Chondrocyte (in vitro differentiated cells): ENCODE measurements around the gene BTBD3. TPM values are rescaled to one million over a fixed set of nuclear protein-coding genes. Genes with fewer than 3 reads are reported as not detected.

Source experiments
- DNase-seq: peaks from one replicate; pipeline ENCODE4 v3.0.0; 2021; ENCODE audit warnings: mixed read lengths, low spot score
- H3K27ac Mint-ChIP-seq: one replicate; pipeline ENCODE4 v1.8.0; 2021; ENCODE audit warnings: mild to moderate bottlenecking, moderate library complexity, mixed read lengths; ENCODE audit not compliant: unreplicated experiment
- H3K27me3 Mint-ChIP-seq: 2 replicates; pipeline ENCODE4 v1.8.0; 2021; ENCODE audit warnings: low read depth, mixed read lengths
- H3K36me3 Mint-ChIP-seq: 2 replicates; pipeline ENCODE4 v1.8.0; 2021; ENCODE audit warnings: low read depth, mixed read lengths
- H3K4me1 Mint-ChIP-seq: 2 replicates; pipeline ENCODE4 v1.8.0; 2021; ENCODE audit warnings: low read depth, mild to moderate bottlenecking, mixed read lengths
- H3K4me3 Mint-ChIP-seq: one replicate; pipeline ENCODE4 v1.8.0; 2021; ENCODE audit warnings: mild to moderate bottlenecking, moderate library complexity, mixed read lengths; ENCODE audit not compliant: unreplicated experiment
- H3K9me3 Mint-ChIP-seq: 2 replicates; pipeline ENCODE4 v1.8.0; 2021; ENCODE audit warnings: low read depth, mixed read lengths
- total RNA-seq: library from RNA; stranded (reverse); gene quantifications from 3 replicates; pipeline ENCODE4 v1.2.1, GENCODE V29; 2021
- TF ChIP-seq, protein P1 (sequence below): fragments of 200-600 bp; sonication (generic); IDR thresholded peaks from 2 replicates; pipeline ENCODE4 v1.5.0; 2021; ENCODE audit warnings: antibody characterized with exemption, mild to moderate bottlenecking, moderate library complexity

Gene BTBD3
- total RNA-seq, 1 donor from 2014 or later: 21.6 TPM

DNA sequence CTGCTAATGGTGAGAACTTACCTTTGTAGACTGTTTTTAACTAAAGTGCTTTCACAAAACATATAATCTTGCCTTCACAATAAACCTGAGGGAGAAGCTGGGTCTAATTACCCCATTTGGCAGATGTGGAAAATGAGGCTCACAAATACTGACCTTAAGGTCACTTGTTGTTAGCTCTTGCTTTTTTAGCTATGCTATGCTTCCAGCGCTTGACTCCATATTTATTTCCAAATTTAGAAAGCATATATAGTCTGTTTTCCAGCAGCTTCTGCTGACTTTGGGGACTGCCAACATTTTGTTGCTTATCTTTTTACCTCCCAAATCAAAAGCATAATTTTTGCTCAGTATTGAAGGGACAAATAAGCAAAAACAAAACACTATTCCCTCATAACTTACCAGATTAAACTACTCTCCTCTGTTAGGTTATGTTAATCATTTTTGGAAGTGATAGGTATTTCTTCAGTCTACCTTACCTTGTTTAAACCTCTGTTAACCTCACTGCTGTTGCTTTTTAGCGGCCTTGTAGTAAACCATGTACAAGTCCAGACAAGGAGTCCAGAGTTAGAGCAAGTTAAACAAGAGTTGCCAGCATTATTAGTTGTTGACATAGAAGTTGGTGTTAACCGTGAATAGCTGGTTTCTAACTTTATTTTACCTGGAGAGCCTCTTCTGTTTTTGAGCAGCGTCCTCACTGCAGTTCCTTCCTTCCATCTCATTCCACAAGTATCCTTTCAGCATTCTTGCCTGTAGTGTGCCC, 4.9 kb upstream of the BTBD3 start:
- peaks cover 16% of the 10 kb centered on the region for H3K4me1 Mint-ChIP-seq
- DNase-seq: no peak
- H3K36me3 Mint-ChIP-seq: no peaks in the 10 kb centered on the region
- H3K27me3 Mint-ChIP-seq: no peaks in the 10 kb centered on the region
- no peaks in the 10 kb centered on the region for H3K9me3 Mint-ChIP-seq
- no peak overlapping the region for H3K27ac Mint-ChIP-seq
- no peak overlapping the region for H3K4me3 Mint-ChIP-seq
- TF ChIP-seq, protein P1, sequence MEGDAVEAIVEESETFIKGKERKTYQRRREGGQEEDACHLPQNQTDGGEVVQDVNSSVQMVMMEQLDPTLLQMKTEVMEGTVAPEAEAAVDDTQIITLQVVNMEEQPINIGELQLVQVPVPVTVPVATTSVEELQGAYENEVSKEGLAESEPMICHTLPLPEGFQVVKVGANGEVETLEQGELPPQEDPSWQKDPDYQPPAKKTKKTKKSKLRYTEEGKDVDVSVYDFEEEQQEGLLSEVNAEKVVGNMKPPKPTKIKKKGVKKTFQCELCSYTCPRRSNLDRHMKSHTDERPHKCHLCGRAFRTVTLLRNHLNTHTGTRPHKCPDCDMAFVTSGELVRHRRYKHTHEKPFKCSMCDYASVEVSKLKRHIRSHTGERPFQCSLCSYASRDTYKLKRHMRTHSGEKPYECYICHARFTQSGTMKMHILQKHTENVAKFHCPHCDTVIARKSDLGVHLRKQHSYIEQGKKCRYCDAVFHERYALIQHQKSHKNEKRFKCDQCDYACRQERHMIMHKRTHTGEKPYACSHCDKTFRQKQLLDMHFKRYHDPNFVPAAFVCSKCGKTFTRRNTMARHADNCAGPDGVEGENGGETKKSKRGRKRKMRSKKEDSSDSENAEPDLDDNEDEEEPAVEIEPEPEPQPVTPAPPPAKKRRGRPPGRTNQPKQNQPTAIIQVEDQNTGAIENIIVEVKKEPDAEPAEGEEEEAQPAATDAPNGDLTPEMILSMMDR: no peak

DNA sequence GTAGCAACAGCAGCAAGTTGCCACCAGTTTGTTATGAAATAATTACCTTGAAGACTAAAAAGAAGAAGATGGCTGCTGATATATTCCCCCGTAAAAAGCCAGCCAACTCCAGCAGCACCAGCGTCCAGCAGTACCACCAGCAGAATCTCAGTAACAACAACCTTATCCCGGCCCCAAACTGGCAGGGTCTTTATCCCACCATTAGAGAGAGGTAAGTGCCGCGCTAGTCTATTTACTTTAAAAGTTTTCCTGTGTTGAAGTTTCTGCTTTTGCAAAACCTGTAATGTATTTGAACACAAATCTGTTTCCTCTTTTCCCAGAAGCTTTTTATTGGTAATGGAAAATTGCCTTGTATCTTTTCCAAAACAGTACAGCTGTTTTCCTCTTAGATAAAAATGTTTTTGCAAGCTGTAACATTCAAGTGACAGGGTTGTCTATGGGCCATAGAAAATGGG, 725 bp downstream of the BTBD3 start:
- Mint-ChIP-seq H3K27ac (no peak overlapping the region), H3K36me3 (peaks cover 7% of the 10 kb centered on the region), H3K4me3 (no peak overlapping the region), H3K9me3 (no peaks in the 10 kb centered on the region), H3K27me3 (no peaks in the 10 kb centered on the region), H3K4me1 (peaks cover 13% of the 10 kb centered on the region)
- TF ChIP-seq, protein P1: no peak
- no peak for DNase-seq

DNA sequence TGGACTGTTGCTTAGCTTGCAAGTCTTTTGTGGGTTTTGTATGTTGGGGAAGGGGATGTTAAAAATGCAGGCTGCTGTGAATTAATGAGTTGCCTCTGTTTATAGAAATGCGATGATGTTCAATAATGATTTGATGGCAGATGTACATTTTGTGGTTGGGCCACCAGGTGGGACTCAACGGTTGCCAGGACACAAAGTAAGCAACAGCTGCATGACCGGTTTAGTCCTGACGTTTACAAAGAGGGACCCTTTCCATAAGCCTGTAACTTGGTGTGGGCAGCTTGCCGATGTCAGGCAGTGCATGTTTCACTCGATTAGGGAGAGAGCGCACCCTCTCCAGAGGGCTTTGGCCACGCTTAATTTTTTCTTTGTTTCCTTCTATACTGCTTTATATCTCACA, 1.3 kb downstream of the BTBD3 start:
- no peak overlapping the region for H3K27ac Mint-ChIP-seq
- H3K27me3 Mint-ChIP-seq: no peaks in the 10 kb centered on the region
- peaks cover 11% of the 10 kb centered on the region for H3K36me3 Mint-ChIP-seq
- no peak for DNase-seq
- H3K9me3 Mint-ChIP-seq: no peaks in the 10 kb centered on the region
- TF ChIP-seq, protein P1: no peak
- H3K4me3 Mint-ChIP-seq: no peak overlapping the region
- H3K4me1 Mint-ChIP-seq: peaks cover 13% of the 10 kb centered on the region

DNA sequence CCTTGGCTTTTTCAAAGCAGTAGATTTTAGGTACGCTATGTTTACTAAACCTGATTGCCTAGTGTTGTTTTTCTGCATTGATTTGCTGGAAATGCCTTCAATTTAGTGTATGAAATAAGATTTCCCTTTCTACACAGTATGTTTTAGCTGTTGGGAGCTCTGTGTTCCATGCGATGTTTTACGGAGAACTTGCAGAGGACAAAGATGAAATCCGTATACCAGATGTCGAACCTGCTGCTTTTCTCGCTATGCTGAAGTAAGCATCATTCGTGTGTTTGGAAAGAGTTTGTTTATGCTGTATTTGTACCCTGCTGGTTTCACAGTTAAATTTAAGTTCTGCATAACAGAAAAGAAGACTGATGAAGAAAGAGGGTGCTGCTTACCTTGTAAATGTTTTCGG, 1.9 kb downstream of the BTBD3 start:
- H3K4me1 Mint-ChIP-seq: peaks cover 13% of the 10 kb centered on the region
- H3K27ac Mint-ChIP-seq: no peak overlapping the region
- DNase-seq: no peak
- no peak overlapping the region for H3K4me3 Mint-ChIP-seq
- TF ChIP-seq, protein P1: no peak
- peaks cover 11% of the 10 kb centered on the region for H3K36me3 Mint-ChIP-seq
- H3K27me3 Mint-ChIP-seq: no peaks in the 10 kb centered on the region
- no peaks in the 10 kb centered on the region for H3K9me3 Mint-ChIP-seq

DNA sequence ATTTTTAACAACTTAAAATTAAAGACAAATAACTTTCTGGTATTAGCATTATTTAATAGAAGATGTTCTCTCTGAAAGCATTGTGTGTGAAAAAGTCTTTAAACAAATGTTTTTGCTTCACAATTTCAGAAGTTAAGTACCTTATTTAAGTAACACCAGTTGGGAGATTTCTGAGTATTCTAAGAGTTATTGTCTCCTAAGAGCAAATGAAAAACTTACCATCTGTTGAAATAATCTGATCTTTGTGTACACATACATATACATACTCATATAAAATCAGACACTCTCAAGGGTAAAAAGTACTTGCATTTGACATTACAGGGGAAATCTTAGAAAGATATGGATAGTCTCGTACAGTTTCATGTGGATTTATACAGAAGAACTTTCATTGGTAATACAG, 2.4 kb downstream of the BTBD3 start:
- no peaks in the 10 kb centered on the region for H3K9me3 Mint-ChIP-seq
- H3K36me3 Mint-ChIP-seq: peaks cover 11% of the 10 kb centered on the region
- TF ChIP-seq, protein P1: no peak
- H3K27ac Mint-ChIP-seq: no peak overlapping the region
- no peaks in the 10 kb centered on the region for H3K27me3 Mint-ChIP-seq
- peaks cover 13% of the 10 kb centered on the region for H3K4me1 Mint-ChIP-seq
- no peak for DNase-seq
- H3K4me3 Mint-ChIP-seq: no peak overlapping the region
